Measurements from ENCODE around the gene CDYL2.

DNA sequence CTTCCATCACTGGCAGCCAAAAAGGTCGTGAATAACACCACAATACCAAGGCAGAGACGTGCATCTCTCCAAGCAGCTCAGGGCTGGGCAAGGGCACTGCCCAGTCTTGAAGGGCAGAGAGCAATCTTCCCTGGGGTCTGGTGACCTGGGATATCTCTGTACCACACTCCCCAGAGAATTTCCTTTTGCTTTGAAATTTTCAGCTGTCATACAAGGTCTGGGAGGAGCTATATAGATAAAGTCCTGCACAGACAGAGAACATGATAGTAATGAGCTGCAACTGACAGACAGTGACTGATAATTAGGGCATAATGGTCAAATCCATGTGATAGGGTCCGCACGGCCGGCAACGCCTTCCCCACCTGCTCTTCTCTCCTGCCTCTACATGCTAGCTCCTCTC lies 195.5 kb downstream of the CDYL2 start:
- TF ChIP-seq, protein P1, sequence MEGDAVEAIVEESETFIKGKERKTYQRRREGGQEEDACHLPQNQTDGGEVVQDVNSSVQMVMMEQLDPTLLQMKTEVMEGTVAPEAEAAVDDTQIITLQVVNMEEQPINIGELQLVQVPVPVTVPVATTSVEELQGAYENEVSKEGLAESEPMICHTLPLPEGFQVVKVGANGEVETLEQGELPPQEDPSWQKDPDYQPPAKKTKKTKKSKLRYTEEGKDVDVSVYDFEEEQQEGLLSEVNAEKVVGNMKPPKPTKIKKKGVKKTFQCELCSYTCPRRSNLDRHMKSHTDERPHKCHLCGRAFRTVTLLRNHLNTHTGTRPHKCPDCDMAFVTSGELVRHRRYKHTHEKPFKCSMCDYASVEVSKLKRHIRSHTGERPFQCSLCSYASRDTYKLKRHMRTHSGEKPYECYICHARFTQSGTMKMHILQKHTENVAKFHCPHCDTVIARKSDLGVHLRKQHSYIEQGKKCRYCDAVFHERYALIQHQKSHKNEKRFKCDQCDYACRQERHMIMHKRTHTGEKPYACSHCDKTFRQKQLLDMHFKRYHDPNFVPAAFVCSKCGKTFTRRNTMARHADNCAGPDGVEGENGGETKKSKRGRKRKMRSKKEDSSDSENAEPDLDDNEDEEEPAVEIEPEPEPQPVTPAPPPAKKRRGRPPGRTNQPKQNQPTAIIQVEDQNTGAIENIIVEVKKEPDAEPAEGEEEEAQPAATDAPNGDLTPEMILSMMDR (IDR thresholded peaks at IDR 0.05) = no peak
- TF ChIP-seq POLR2A (IDR thresholded peaks at IDR 0.05) = no peak

Measured in body of pancreas (tissue), 4 donors.